GM12875 (cell line): ENCODE measurements around the gene RSPO4.

Experiments
- H3K4me3 ChIP-seq: one replicate; pipeline ENCODE4 v1.5.1; 2011; ENCODE audit warnings: low read depth, low read length, control low read depth
- CTCF ChIP-seq: IDR thresholded peaks from 2 replicates; pipeline ENCODE4 v1.5.1; 2011; ENCODE audit warnings: low read depth, mild to moderate bottlenecking, control low read depth, inconsistent platforms, low read length, moderate library complexity, borderline replicate concordance; ENCODE audit not compliant: insufficient read depth

The RSPO4 gene

GRCh38 chr20:910870-911770, 91.0 kb downstream of the RSPO4 start:
- no peak for TF ChIP-seq CTCF

GRCh38 chr20:910132-910869, 91.8 kb downstream of the RSPO4 start:
- H3K4me3 ChIP-seq = no peak overlapping the region

More at GRCh38 chr20:910870-911770, 91.0 kb downstream of the RSPO4 start:
- H3K4me3 ChIP-seq = no peak overlapping the region

GRCh38 chr20:909641-910040, 92.5 kb downstream of the RSPO4 start:
- no peak overlapping the region for H3K4me3 ChIP-seq
- TF ChIP-seq CTCF = no peak

More at GRCh38 chr20:910132-910869, 91.8 kb downstream of the RSPO4 start:
- TF ChIP-seq CTCF = no peak
